Loucy (cell line): ENCODE measurements around the gene U2AF2.

Experiments used
- CTCF ChIP-seq: fragments of 200-600 bp; sonication (generic); conservative IDR thresholded peaks from 2 replicates; pipeline ENCODE4 v1.5.1; 2014; ENCODE audit warnings: mild to moderate bottlenecking, antibody characterized with exemption, low read length
- EZH2phosphoT487 ChIP-seq: fragments of 200-600 bp; IDR thresholded peaks from 2 replicates; pipeline ENCODE4 v1.6.1; 2018; ENCODE audit warnings: antibody characterized with exemption, mild to moderate bottlenecking, moderate library complexity, borderline replicate concordance

GRCh38 chr19:55623561-55623960 is 31.3 kb upstream of the U2AF2 start:
- TF ChIP-seq CTCF (no peak), EZH2phosphoT487 (no peak)
